DOHH2 (cell line): ENCODE measurements around the gene PITX1.

Experiments
- H3F3A ChIP-seq: fragments of 200-600 bp; sonication (generic), shearing (Covaris generic); 2 replicates; pipeline ENCODE4 v1.6.0; 2016; ENCODE audit warnings: antibody characterized with exemption, mild to moderate bottlenecking; ENCODE audit not compliant: control insufficient read depth, insufficient read depth
- H3K27ac ChIP-seq: fragments of 200-600 bp; sonication (generic); 2 replicates; pipeline ENCODE4 v1.5.1; 2014; ENCODE audit warnings: low read depth, mild to moderate bottlenecking, low read length, moderate library complexity
- H3K27me3 ChIP-seq: fragments of 200-600 bp; sonication (generic); 2 replicates; pipeline ENCODE4 v1.6.1; 2014; ENCODE audit warnings: mild to moderate bottlenecking, low read length, mixed read lengths; ENCODE audit not compliant: control insufficient read depth
- H3K36me3 ChIP-seq: fragments of 200-600 bp; sonication (generic); 2 replicates; pipeline ENCODE4 v1.6.1; 2014; ENCODE audit warnings: mild to moderate bottlenecking, low read length, moderate library complexity, mixed read lengths; ENCODE audit not compliant: control insufficient read depth
- H3K4me1 ChIP-seq: fragments of 200-600 bp; sonication (generic); 2 replicates; pipeline ENCODE4 v1.6.1; 2014; ENCODE audit warnings: mild to moderate bottlenecking, low read length, mixed read lengths; ENCODE audit not compliant: control insufficient read depth
- H3K4me2 ChIP-seq: fragments of 200-600 bp; sonication (generic); 2 replicates; pipeline ENCODE4 v1.6.0; 2014; ENCODE audit warnings: mild to moderate bottlenecking, low read length, moderate library complexity
- H3K4me3 ChIP-seq: fragments of 200-600 bp; sonication (generic); 2 replicates; pipeline ENCODE4 v1.5.1; 2014; ENCODE audit warnings: mild to moderate bottlenecking, low read length, mixed read lengths
- H3K79me2 ChIP-seq: fragments of 200-600 bp; sonication (generic); 2 replicates; pipeline ENCODE4 v1.6.1; 2014; ENCODE audit warnings: mild to moderate bottlenecking, low read length, mixed read lengths; ENCODE audit not compliant: control insufficient read depth
- H3K9me2 ChIP-seq: fragments of 200-600 bp; sonication (generic); replicated peaks from 2 replicates; pipeline ENCODE4 v1.6.1; 2014; ENCODE audit warnings: mild to moderate bottlenecking, low read length, mixed read lengths; ENCODE audit not compliant: control insufficient read depth
- H3K9me3 ChIP-seq: fragments of 200-600 bp; sonication (generic); 2 replicates; pipeline ENCODE4 v1.6.1; 2014; ENCODE audit warnings: antibody characterized with exemption, low read length, mixed read lengths; ENCODE audit not compliant: control insufficient read depth, insufficient read depth
- H4K20me1 ChIP-seq: fragments of 200-600 bp; sonication (generic); 2 replicates; pipeline ENCODE4 v1.6.0; 2014; ENCODE audit warnings: low read depth, mild to moderate bottlenecking, antibody characterized with exemption, low read length, moderate library complexity; ENCODE audit not compliant: control insufficient read depth, insufficient read depth
- EZH2phosphoT487 ChIP-seq: fragments of 200-600 bp; sonication (generic); IDR thresholded peaks from 2 replicates; pipeline ENCODE4 v1.6.1; 2017; ENCODE audit warnings: borderline replicate concordance, mild to moderate bottlenecking, antibody characterized with exemption, low read length, moderate library complexity, mixed read lengths
- TF ChIP-seq, protein P1 (sequence below): fragments of 200-600 bp; sonication (generic); IDR thresholded peaks from one replicate; pipeline ENCODE4 v1.5.1; 2014; ENCODE audit warnings: antibody characterized with exemption, mild to moderate bottlenecking, low read depth, low read length; ENCODE audit not compliant: poor library complexity, severe bottlenecking

The PITX1 gene

DNA sequence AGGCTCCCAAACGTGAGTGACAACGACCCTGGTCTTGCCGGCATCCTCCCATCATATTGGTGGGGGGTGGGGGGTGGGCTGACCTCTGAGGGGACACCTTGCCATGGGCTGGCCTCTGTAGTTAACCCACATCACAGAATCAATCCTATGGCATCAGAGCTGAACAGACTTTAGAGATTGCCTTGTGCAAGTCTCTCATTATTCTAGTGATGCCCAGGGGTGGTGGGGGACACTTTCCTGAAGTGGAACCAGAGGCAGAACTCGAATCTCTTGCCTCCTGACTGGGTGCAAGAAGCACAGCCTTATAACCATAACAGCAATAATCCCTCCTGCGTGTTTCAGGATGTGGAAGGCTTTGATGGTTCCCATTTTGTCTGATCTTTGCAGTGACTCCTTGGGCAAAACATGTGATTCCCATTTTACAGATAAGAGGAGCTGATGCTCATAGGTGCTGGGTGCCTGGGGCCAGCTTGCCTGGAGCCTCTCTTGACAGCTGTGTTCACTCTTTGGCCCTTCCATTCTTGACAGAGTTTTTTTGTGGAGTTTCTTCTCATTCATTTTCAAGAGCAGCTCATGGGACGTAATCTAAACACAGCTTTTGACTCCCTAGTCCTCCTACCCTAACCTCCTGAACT, 18.6 kb upstream of the PITX1 start:
- H3K27ac ChIP-seq, result peak overlapping the region; percentile 92
- peaks cover 86% of the 10 kb centered on the region for H3K4me1 ChIP-seq
- TF ChIP-seq EZH2phosphoT487, result no peak
- TF ChIP-seq, protein P1, sequence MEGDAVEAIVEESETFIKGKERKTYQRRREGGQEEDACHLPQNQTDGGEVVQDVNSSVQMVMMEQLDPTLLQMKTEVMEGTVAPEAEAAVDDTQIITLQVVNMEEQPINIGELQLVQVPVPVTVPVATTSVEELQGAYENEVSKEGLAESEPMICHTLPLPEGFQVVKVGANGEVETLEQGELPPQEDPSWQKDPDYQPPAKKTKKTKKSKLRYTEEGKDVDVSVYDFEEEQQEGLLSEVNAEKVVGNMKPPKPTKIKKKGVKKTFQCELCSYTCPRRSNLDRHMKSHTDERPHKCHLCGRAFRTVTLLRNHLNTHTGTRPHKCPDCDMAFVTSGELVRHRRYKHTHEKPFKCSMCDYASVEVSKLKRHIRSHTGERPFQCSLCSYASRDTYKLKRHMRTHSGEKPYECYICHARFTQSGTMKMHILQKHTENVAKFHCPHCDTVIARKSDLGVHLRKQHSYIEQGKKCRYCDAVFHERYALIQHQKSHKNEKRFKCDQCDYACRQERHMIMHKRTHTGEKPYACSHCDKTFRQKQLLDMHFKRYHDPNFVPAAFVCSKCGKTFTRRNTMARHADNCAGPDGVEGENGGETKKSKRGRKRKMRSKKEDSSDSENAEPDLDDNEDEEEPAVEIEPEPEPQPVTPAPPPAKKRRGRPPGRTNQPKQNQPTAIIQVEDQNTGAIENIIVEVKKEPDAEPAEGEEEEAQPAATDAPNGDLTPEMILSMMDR, result no peak
- H3K27me3 ChIP-seq, result no peaks in the 10 kb centered on the region
- H3F3A ChIP-seq, result peaks cover 8% of the 10 kb centered on the region
- H3K9me2 ChIP-seq, result no peaks in the 10 kb centered on the region
- peaks cover 11% of the 10 kb centered on the region for H3K79me2 ChIP-seq
- H3K4me3 ChIP-seq, result peak overlapping the region; percentile 70
- peaks cover 2% of the 10 kb centered on the region; the same call in 1 of the 2 replicates for H3K36me3 ChIP-seq
- no peaks in the 10 kb centered on the region for H4K20me1 ChIP-seq
- H3K4me2 ChIP-seq, result peak overlapping the region; percentile 87
- no peaks in the 10 kb centered on the region for H3K9me3 ChIP-seq

DNA sequence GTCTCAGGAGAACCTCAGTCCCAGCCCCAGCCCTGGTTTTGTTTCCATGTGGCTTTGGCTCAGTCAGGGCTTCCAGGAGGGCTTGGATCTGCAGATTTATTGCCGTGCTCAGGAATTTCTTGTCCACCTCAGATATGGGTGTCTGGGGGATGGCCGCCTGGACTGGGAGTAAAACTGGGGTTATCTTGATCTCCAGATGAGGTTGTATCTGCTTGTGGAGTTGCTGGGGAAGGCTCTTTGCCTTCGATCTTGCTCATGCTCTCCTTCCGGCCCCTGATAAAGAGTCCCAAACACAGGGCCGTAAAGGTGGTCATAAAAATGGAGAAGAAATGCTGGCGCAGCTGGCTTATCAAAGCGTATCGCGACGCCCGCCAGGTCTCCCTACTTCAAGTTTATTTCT, 17.8 kb upstream of the PITX1 start:
- Histone ChIP-seq H3K4me1 (peaks cover 93% of the 10 kb centered on the region), H3K79me2 (peaks cover 11% of the 10 kb centered on the region), H3K9me3 (no peaks in the 10 kb centered on the region), H4K20me1 (no peaks in the 10 kb centered on the region), H3F3A (peaks cover 8% of the 10 kb centered on the region), H3K27me3 (no peaks in the 10 kb centered on the region), H3K27ac (peak overlapping the region; percentile 92), H3K9me2 (no peaks in the 10 kb centered on the region), H3K36me3 (peaks cover 2% of the 10 kb centered on the region; the same call in 1 of the 2 replicates), H3K4me2 (peak overlapping the region; percentile 87), H3K4me3 (peak overlapping the region; percentile 70)
- TF ChIP-seq EZH2phosphoT487, result no peak
- TF ChIP-seq, protein P1, result no peak

DNA sequence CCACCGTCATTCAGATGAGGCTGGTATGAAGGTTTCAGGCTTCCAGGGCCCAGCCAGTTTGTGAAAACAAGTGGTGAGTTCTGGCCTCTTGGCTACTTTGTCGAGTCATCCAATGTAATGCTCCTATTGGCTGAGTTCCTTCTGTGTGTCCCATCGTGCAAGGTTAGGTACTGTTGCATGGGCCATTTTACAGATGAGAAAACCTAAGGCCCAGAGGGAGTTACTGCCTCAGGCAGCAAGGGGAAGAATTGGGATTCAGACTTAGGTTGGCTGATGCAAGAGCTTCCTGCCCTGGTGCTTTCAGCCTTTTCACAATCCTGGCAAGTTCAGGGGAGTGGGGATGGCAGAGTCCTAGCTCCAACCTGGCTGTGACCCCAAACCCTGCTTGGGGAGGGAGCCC, 17.4 kb upstream of the PITX1 start:
- H3K36me3 ChIP-seq, result peaks cover 2% of the 10 kb centered on the region; the same call in 1 of the 2 replicates
- no peak for TF ChIP-seq EZH2phosphoT487
- TF ChIP-seq, protein P1, result no peak
- peak overlapping the region; percentile 70; the same call in 1 of the 2 replicates for H3K4me3 ChIP-seq
- no peaks in the 10 kb centered on the region for H3K27me3 ChIP-seq
- H3K27ac ChIP-seq, result peak overlapping the region; percentile 92
- H4K20me1 ChIP-seq, result no peaks in the 10 kb centered on the region
- peaks cover 98% of the 10 kb centered on the region for H3K4me1 ChIP-seq
- no peaks in the 10 kb centered on the region for H3K9me3 ChIP-seq
- peaks cover 11% of the 10 kb centered on the region for H3K79me2 ChIP-seq
- H3F3A ChIP-seq, result peaks cover 8% of the 10 kb centered on the region
- H3K9me2 ChIP-seq, result no peaks in the 10 kb centered on the region
- H3K4me2 ChIP-seq, result peak overlapping the region; percentile 87
